SK-N-SH (cell line): ENCODE measurements around the gene ARHGEF19. TPM values are rescaled to one million over a fixed set of nuclear protein-coding genes. Genes with fewer than 3 reads are reported as not detected.

ENCODE experiments used
- CHD2 ChIP-seq: fragments of 150-350 bp; IDR thresholded peaks from 2 replicates; pipeline ENCODE4 v1.6.1; 2018; ENCODE audit warnings: low read length; ENCODE audit not compliant: partially characterized antibody
- ELF1 ChIP-seq: IDR thresholded peaks from 2 replicates; pipeline ENCODE4 v1.4.0; 2012
- EZH2phosphoT487 ChIP-seq: fragments of 200-600 bp; sonication (generic); IDR thresholded peaks from 2 replicates; pipeline ENCODE4 v1.6.1; 2017; ENCODE audit warnings: low read depth, mixed run types, mild to moderate bottlenecking, antibody characterized with exemption, moderate library complexity, borderline replicate concordance
- FOSL2 ChIP-seq: IDR thresholded peaks from 2 replicates; pipeline ENCODE4 v1.4.0; 2012; ENCODE audit warnings: low read depth, mild to moderate bottlenecking, moderate library complexity, borderline replicate concordance
- FOXJ3 ChIP-seq: sonication (generic); formaldehyde crosslinking; IDR thresholded peaks from 2 replicates; pipeline ENCODE4 v1.5.1; 2020; ENCODE audit warnings: mild to moderate bottlenecking, missing genetic modification reagents
- GABPA ChIP-seq: IDR thresholded peaks from 2 replicates; pipeline ENCODE4 v1.4.0; 2012; ENCODE audit warnings: low read depth, mild to moderate bottlenecking
- GATA2 ChIP-seq: sonication (generic); formaldehyde crosslinking; IDR thresholded peaks from 2 replicates; pipeline ENCODE4 v1.5.0; 2020; ENCODE audit warnings: mild to moderate bottlenecking, missing genetic modification reagents
- JUND ChIP-seq: IDR thresholded peaks from 2 replicates; pipeline ENCODE4 v1.4.0; 2012
- MEF2A ChIP-seq: IDR thresholded peaks from 2 replicates; pipeline ENCODE4 v1.4.0; 2012; ENCODE audit warnings: low read depth, borderline replicate concordance
- MXI1 ChIP-seq: IDR thresholded peaks from 2 replicates; pipeline ENCODE4 v1.6.1; 2012; ENCODE audit warnings: mild to moderate bottlenecking, low read depth, low read length, improper control_type of control experiment
- NFIC ChIP-seq: IDR thresholded peaks from 2 replicates; pipeline ENCODE4 v1.4.0; 2012; ENCODE audit warnings: borderline replicate concordance
- POLR2AphosphoS5 ChIP-seq: IDR thresholded peaks from 2 replicates; pipeline ENCODE4 v1.6.1; 2012; ENCODE audit warnings: low read depth, low read length
- RAD21 ChIP-seq: IDR thresholded peaks from 2 replicates; pipeline ENCODE4 v1.6.1; 2012; ENCODE audit warnings: mild to moderate bottlenecking, low read length
- RCOR1 ChIP-seq: fragments of 150-350 bp; IDR thresholded peaks from 2 replicates; pipeline ENCODE4 v1.6.1; 2017; ENCODE audit warnings: antibody characterized with exemption, low read length
- RFX5 ChIP-seq: IDR thresholded peaks from 2 replicates; pipeline ENCODE4 v1.6.1; 2012; ENCODE audit warnings: mild to moderate bottlenecking, improper control_type of control experiment, low read length
- SIN3A ChIP-seq: IDR thresholded peaks from 2 replicates; pipeline ENCODE4 v1.6.1; 2012; ENCODE audit warnings: low read depth, mild to moderate bottlenecking, low read length, moderate library complexity, borderline replicate concordance
- TCF12 ChIP-seq: IDR thresholded peaks from 2 replicates; pipeline ENCODE4 v1.4.0; 2012
- YY1 ChIP-seq: IDR thresholded peaks from 2 replicates; pipeline ENCODE4 v1.4.0; 2012; ENCODE audit warnings: low read depth, mild to moderate bottlenecking
- polyA plus RNA-seq, 3 experiments: library from polyadenylated mRNA; depleted of rRNA; stranded (reverse); fragments of >200 nt; gene quantifications; 2 replicates each; pipeline ENCODE4 v1.2.3, GENCODE V29; 2012
- TF ChIP-seq, protein P1 (sequence below): IDR thresholded peaks from 2 replicates; pipeline ENCODE4 v1.4.0; 2012; ENCODE audit warnings: low read depth, borderline replicate concordance
- TF ChIP-seq, protein P2 (sequence below): IDR thresholded peaks from 2 replicates; pipeline ENCODE4 v1.4.0; 2012; ENCODE audit warnings: low read depth, borderline replicate concordance
- TF ChIP-seq, protein P3 (sequence below): IDR thresholded peaks from 2 replicates; pipeline ENCODE4 v1.6.1; 2012; ENCODE audit warnings: mild to moderate bottlenecking, low read depth, low read length, moderate library complexity
- TF ChIP-seq, protein P4 (sequence below): fragments of 150-350 bp; IDR thresholded peaks from 2 replicates; pipeline ENCODE4 v1.6.1; 2017; ENCODE audit warnings: antibody characterized with exemption, low read length, low read depth, borderline replicate concordance
- TF ChIP-seq, protein P5 (sequence below): IDR thresholded peaks from 2 replicates; pipeline ENCODE4; 2012
- TF ChIP-seq, protein P6 (sequence below): fragments of 150-350 bp; IDR thresholded peaks from 2 replicates; pipeline ENCODE4 v1.6.1; 2016; ENCODE audit warnings: mild to moderate bottlenecking, low read depth, low read length
- TF ChIP-seq, protein P7 (sequence below): IDR thresholded peaks from 2 replicates; pipeline ENCODE4 v1.4.0; 2012; ENCODE audit warnings: low read depth

ARHGEF19 gene
- polyA plus RNA-seq, 1 of the 3 experiments (the other 2 are of a cell fraction) = 11.5 TPM

DNA sequence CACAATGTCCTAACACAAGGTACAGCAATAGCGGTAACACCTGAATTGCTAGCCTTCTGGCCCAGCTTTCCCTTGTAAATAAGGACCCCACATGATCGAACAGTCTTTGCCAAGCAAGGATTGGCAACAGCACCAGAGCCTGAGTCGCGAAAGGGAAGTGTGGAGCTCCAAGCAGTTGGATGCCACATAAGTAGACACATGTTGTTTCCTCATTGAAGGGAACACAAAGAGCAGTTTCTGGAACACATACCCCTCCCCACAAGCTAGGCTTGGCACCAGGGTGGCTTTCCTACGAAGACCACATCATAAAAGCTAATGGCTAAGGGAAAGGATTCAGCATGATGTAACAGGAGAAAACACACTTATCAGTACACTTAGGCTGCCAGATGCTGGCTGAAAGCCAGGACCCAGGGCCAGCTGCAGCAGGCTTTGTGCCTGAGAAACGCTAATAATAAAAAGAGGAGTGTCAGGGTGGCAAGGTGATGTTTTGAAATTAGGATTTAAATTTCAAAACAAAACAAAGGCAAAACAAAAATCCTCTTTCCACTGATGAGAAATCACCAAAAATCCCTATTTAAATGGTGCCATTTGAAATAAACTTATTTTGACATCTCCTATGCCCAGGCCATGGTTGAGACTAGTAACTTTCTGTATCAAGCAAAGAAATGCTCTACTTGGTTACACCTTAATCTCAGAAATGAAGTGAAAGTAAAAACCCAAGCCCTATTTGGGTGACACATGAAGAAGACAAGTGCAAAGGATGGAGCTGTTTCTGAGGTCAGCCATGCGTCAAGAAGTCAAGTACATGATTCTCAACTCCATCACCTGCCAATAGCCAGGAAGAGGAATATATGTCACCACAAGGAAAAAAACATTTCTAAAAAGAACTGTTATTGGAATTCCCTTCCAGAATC, 36.4 kb upstream of the ARHGEF19 start (continued):
- TF ChIP-seq, protein P1, sequence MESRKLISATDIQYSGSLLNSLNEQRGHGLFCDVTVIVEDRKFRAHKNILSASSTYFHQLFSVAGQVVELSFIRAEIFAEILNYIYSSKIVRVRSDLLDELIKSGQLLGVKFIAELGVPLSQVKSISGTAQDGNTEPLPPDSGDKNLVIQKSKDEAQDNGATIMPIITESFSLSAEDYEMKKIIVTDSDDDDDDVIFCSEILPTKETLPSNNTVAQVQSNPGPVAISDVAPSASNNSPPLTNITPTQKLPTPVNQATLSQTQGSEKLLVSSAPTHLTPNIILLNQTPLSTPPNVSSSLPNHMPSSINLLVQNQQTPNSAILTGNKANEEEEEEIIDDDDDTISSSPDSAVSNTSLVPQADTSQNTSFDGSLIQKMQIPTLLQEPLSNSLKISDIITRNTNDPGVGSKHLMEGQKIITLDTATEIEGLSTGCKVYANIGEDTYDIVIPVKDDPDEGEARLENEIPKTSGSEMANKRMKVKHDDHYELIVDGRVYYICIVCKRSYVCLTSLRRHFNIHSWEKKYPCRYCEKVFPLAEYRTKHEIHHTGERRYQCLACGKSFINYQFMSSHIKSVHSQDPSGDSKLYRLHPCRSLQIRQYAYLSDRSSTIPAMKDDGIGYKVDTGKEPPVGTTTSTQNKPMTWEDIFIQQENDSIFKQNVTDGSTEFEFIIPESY = no peak
- TF ChIP-seq RAD21 (peak; percentile 18; the same call in 1 of the 2 replicates), YY1 (no peak), RCOR1 (no peak), CHD2 (peak; percentile 46), GATA2 (CRISPR knock-in tag) (peak; percentile 88), FOSL2 (no peak), MEF2A (no peak), MXI1 (peak; percentile 50), JUND (no peak), POLR2AphosphoS5 (no peak), ELF1 (no peak), TCF12 (peak; percentile 82), GABPA (no peak), NFIC (peak; percentile 97), SIN3A (no peak), RFX5 (no peak), FOXJ3 (peak; percentile 92), EZH2phosphoT487 (no peak)
- TF ChIP-seq, protein P2, sequence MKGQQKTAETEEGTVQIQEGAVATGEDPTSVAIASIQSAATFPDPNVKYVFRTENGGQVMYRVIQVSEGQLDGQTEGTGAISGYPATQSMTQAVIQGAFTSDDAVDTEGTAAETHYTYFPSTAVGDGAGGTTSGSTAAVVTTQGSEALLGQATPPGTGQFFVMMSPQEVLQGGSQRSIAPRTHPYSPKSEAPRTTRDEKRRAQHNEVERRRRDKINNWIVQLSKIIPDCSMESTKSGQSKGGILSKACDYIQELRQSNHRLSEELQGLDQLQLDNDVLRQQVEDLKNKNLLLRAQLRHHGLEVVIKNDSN = no peak
- TF ChIP-seq, protein P3, sequence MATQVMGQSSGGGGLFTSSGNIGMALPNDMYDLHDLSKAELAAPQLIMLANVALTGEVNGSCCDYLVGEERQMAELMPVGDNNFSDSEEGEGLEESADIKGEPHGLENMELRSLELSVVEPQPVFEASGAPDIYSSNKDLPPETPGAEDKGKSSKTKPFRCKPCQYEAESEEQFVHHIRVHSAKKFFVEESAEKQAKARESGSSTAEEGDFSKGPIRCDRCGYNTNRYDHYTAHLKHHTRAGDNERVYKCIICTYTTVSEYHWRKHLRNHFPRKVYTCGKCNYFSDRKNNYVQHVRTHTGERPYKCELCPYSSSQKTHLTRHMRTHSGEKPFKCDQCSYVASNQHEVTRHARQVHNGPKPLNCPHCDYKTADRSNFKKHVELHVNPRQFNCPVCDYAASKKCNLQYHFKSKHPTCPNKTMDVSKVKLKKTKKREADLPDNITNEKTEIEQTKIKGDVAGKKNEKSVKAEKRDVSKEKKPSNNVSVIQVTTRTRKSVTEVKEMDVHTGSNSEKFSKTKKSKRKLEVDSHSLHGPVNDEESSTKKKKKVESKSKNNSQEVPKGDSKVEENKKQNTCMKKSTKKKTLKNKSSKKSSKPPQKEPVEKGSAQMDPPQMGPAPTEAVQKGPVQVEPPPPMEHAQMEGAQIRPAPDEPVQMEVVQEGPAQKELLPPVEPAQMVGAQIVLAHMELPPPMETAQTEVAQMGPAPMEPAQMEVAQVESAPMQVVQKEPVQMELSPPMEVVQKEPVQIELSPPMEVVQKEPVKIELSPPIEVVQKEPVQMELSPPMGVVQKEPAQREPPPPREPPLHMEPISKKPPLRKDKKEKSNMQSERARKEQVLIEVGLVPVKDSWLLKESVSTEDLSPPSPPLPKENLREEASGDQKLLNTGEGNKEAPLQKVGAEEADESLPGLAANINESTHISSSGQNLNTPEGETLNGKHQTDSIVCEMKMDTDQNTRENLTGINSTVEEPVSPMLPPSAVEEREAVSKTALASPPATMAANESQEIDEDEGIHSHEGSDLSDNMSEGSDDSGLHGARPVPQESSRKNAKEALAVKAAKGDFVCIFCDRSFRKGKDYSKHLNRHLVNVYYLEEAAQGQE = no peak
- TF ChIP-seq, protein P4, sequence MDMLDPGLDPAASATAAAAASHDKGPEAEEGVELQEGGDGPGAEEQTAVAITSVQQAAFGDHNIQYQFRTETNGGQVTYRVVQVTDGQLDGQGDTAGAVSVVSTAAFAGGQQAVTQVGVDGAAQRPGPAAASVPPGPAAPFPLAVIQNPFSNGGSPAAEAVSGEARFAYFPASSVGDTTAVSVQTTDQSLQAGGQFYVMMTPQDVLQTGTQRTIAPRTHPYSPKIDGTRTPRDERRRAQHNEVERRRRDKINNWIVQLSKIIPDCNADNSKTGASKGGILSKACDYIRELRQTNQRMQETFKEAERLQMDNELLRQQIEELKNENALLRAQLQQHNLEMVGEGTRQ = no peak
- TF ChIP-seq, protein P5, sequence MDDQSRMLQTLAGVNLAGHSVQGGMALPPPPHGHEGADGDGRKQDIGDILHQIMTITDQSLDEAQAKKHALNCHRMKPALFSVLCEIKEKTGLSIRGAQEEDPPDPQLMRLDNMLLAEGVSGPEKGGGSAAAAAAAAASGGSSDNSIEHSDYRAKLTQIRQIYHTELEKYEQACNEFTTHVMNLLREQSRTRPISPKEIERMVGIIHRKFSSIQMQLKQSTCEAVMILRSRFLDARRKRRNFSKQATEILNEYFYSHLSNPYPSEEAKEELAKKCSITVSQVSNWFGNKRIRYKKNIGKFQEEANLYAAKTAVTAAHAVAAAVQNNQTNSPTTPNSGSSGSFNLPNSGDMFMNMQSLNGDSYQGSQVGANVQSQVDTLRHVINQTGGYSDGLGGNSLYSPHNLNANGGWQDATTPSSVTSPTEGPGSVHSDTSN = peak; percentile 52; the same call in 1 of the 2 replicates
- TF ChIP-seq, protein P6, sequence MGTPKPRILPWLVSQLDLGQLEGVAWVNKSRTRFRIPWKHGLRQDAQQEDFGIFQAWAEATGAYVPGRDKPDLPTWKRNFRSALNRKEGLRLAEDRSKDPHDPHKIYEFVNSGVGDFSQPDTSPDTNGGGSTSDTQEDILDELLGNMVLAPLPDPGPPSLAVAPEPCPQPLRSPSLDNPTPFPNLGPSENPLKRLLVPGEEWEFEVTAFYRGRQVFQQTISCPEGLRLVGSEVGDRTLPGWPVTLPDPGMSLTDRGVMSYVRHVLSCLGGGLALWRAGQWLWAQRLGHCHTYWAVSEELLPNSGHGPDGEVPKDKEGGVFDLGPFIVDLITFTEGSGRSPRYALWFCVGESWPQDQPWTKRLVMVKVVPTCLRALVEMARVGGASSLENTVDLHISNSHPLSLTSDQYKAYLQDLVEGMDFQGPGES = no peak
- TF ChIP-seq, protein P7, sequence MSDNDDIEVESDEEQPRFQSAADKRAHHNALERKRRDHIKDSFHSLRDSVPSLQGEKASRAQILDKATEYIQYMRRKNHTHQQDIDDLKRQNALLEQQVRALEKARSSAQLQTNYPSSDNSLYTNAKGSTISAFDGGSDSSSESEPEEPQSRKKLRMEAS = peak; percentile 56; the same call in 1 of the 2 replicates
